WI38 (cell line): Measurements from ENCODE around the gene CDH23.

Source experiments
- H3K4me3 ChIP-seq: 2 replicates; pipeline ENCODE4 v1.5.1; 2011; ENCODE audit warnings: low read depth, mild to moderate bottlenecking, control low read depth, low read length
- CTCF ChIP-seq: IDR thresholded peaks from 2 replicates; pipeline ENCODE4 v1.5.1; 2012; ENCODE audit warnings: low read depth, mild to moderate bottlenecking, control low read depth, low read length

CDH23 gene

GRCh38 chr10:71467569-71468362 lies 71.0 kb downstream of the CDH23 start:
- no peak overlapping the region for H3K4me3 ChIP-seq
- TF ChIP-seq CTCF = no peak

DNA sequence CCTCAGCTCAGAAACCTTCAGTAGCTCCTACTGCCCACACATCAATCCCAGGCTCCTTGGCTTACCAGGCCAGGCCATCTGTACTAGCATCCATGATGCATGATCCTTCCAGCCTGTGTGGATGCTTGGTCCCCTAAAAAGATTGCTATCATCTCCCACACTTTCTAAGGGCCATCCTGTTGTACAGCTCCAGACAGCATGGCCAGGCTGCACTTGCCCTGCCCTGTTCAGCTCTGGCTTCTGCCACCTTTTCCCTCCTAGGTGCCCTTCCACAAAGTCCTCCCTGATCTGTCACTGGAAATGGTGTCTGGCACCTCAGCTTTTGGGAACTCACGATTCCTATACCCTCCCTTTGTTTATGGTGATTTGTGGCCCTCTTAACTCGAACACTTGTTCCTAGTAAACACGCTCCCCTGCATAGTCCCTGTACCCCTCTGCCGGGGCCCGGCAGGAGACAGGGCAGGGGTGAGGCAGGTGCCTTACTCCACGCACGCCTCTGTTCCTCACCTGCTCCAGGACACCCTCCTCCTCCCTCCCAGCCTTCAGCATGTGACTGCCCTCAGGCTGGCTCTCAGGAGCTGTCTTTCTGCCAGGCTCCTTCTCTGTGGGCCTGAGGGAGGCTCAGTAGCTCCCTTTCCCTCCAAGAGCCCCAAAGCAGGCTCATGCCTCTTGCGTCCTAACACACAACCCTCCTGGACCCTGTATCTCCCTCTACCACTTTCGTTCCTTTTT lies 71.8 kb downstream of the CDH23 start:
- TF ChIP-seq CTCF = no peak

DNA sequence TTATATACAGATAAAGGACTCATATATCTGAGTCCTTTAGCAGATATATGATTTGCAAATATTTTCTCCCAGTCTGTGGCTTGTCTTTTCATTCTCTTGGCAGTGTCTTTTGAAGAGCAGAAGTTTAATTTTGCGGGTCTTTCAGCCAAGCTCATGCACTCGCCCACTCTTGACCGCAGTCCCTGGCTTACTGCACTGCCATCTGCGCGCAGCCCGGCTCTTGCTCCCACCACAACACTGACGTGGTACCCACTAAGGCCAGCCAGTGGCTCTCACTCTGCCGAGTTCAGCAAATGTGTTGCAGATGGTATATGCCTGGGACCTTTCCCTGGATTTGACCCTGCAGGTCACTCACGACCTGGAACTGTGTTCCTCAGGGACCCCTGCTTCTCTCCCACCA lies 74.3 kb downstream of the CDH23 start:
- TF ChIP-seq CTCF = no peak
- no peak overlapping the region for H3K4me3 ChIP-seq

More for the DNA sequence above, 71.8 kb downstream of the CDH23 start:
- H3K4me3 ChIP-seq = no peak overlapping the region

GRCh38 chr10:71471957-71472365 lies 75.2 kb downstream of the CDH23 start:
- no peak for TF ChIP-seq CTCF
- H3K4me3 ChIP-seq = no peak overlapping the region

DNA sequence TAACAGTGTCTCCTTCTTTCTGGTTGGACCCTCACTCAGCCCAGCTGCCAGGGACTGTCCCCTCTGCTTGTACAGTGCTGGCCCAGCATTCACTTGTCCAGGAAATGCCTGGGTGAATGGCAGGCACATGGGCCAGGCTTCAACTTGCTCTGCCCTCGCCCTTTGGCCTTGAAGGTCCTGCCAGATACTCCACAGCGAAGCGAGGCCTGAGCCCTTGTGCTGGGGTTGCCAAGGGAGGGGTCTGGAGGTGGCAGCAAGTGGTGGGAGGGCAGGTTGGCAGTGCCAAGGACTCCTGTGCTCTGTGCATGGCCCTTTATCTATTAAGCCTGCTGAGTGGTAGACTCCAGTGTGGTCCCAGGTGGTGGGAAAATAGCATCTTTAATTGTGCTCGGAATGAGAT lies 75.7 kb downstream of the CDH23 start:
- no peak for TF ChIP-seq CTCF
- H3K4me3 ChIP-seq = no peak overlapping the region

- no peak for TF ChIP-seq CTCF
- H3K4me3 ChIP-seq = no peak overlapping the region
Measured at GRCh38 chr10:71472912-71473311, 76.2 kb downstream of the CDH23 start.
